Prostate gland (tissue), 2 donors: ENCODE data around the gene SMYD3. TPM values are rescaled to one million over a fixed set of nuclear protein-coding genes. Genes with fewer than 3 reads are reported as not detected.

ENCODE experiments used
- DNase-seq: peaks from one replicate; pipeline ENCODE4 v3.0.0-alpha.2; 2019; ENCODE audit warnings: low spot score
- H3K27ac ChIP-seq, 2 donors: fragments of 200-600 bp; sonication (generic); 2 replicates each; pipeline ENCODE4 v1.5.1; 2017 to 2019
- H3K27me3 ChIP-seq: fragments of 200-600 bp; sonication (generic); replicated peaks from 2 replicates; pipeline ENCODE4 v1.5.1; 2019; ENCODE audit not compliant: insufficient read depth
- H3K36me3 ChIP-seq, 2 donors: fragments of 200-600 bp; sonication (generic); 1 replicate in 1 of 2; 2 replicates in 1 of 2; pipeline versions ENCODE4 v1.5.1 to v1.8.1; 2017 to 2019
- H3K4me1 ChIP-seq: fragments of 200-600 bp; sonication (generic); replicated peaks from 2 replicates; pipeline ENCODE4 v1.5.1; 2019
- H3K4me3 ChIP-seq, 2 donors: fragments of 200-600 bp; sonication (generic); 2 replicates each; pipeline ENCODE4 v1.5.1; 2017 to 2019
- H3K9me3 ChIP-seq: fragments of 200-600 bp; sonication (generic); 2 replicates; pipeline ENCODE4 v1.5.1; 2017
- POLR2A ChIP-seq: fragments of 450-650 bp; IDR thresholded peaks from one replicate; pipeline ENCODE4 v1.6.1; 2016; ENCODE audit warnings: antibody characterized with exemption, mild to moderate bottlenecking
- POLR2AphosphoS5 ChIP-seq: sonication (generic); formaldehyde crosslinking; IDR thresholded peaks from one replicate; pipeline ENCODE4 v1.6.1; 2017; ENCODE audit warnings: antibody characterized with exemption
- WGBS: methylation state at CpG from one replicate; pipeline ENCODE4 v1.1.5; 2018; 5-methylcytosine and 5-hydroxymethylcytosine counted together
- intact Hi-C: fragments of 100-400 bp; cut with DNase I; formaldehyde crosslinking; loops from one replicate; pipeline ENCODE4 v1.14.2; 2022
- total RNA-seq, 2 donors: library from RNA; depleted of rRNA; stranded (reverse); fragments of >200 nt; gene quantifications; one replicate each; pipeline ENCODE4 v1.1.0, GENCODE V29; 2016
- TF ChIP-seq, protein P1 (sequence below), 4 experiments: fragments of 200-600 bp in 2 of 4; fragments of 450-650 bp in 2 of 4; sonication (generic) in 2 of 4; IDR thresholded peaks; 1 replicate in 3 of 4; 2 replicates in 1 of 4; pipeline ENCODE4 v1.5.1; 2016 to 2019; ENCODE audit warnings: antibody characterized with exemption in 4 of 4, mild to moderate bottlenecking in 2 of 4, moderate library complexity in 2 of 4

Gene SMYD3
- total RNA-seq, 2 donors from 2014 or later: 19.8 to 23.9 TPM

DNA sequence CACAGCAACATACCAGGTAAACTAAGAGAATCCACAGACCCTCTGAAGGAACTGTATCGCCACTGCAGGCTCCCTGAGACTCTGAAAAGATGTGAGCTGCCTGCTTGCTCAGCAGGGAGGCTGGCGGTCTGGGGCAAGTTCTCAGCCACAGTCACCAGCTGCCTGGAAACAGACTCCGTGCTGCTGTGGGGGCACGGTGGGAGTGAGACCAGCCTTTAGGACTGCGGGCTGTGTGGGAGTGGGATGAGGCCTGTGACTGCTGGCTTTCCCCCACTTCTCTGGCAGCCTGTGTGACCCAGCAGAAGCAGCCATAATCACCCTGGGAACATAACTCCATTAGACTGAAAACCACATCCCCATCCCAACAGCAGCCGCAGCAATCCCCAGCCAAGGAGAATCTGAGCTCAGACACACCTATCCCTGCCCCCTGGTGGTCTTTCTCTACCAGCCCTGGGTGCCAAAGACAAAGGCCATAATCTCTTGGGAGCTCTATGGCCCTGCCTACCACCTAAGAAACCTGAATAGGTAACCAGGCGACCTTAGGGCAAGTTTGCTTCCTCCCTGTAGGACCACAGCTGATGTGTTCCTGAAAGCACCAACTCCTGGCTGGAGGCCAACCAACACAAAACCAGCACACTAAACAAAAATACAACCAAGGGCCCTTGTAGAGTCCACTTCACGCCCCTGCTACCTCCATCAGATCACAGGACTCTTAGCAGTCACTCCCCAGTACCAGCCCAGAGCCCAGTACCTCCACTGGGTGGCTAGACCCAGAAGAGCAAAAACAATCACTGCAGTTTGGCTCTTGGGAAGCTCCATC, 151.5 kb downstream of the SMYD3 start:
- no peaks in the 10 kb centered on the region for H3K36me3 ChIP-seq
- TF ChIP-seq POLR2A (no peak), POLR2AphosphoS5 (no peak)
- TF ChIP-seq, protein P1, sequence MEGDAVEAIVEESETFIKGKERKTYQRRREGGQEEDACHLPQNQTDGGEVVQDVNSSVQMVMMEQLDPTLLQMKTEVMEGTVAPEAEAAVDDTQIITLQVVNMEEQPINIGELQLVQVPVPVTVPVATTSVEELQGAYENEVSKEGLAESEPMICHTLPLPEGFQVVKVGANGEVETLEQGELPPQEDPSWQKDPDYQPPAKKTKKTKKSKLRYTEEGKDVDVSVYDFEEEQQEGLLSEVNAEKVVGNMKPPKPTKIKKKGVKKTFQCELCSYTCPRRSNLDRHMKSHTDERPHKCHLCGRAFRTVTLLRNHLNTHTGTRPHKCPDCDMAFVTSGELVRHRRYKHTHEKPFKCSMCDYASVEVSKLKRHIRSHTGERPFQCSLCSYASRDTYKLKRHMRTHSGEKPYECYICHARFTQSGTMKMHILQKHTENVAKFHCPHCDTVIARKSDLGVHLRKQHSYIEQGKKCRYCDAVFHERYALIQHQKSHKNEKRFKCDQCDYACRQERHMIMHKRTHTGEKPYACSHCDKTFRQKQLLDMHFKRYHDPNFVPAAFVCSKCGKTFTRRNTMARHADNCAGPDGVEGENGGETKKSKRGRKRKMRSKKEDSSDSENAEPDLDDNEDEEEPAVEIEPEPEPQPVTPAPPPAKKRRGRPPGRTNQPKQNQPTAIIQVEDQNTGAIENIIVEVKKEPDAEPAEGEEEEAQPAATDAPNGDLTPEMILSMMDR (IDR thresholded peaks at IDR 0.05): no peak
- no peak overlapping the region for H3K4me3 ChIP-seq
- WGBS: 91% methylated on average over 8 of the region's 8 CpGs
- no peaks in the 10 kb centered on the region for H3K9me3 ChIP-seq
- no peak overlapping the region for H3K27ac ChIP-seq
- no peaks in the 10 kb centered on the region for H3K4me1 ChIP-seq
- H3K27me3 ChIP-seq: no peaks in the 10 kb centered on the region
- intact Hi-C loops: no loop called here
- no peak for DNase-seq

DNA sequence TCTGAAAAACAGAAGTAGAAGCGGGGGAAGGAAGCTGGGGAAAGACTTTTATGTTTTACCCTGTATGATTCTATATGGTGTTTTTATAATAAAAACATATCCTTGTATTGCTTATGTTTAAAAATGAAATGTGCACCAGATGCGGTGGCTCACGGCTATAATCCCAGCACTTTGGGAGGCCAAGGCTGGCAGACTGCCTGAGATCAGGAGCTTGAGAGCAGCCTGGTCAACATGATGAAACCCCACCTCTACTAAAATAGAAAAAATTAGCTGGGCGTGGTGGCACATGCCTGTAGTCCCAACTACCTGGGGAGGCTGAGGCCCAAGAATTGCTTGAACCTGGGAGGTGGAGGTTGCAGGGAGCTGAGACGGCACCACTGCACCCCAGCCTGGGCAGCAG, 155.4 kb downstream of the SMYD3 start:
- DNase-seq: no peak
- TF ChIP-seq POLR2AphosphoS5 (no peak), POLR2A (no peak)
- TF ChIP-seq, protein P1 (IDR thresholded peaks at IDR 0.05): no peak
- Histone ChIP-seq H3K27ac (no peak overlapping the region), H3K4me1 (no peaks in the 10 kb centered on the region), H3K27me3 (no peaks in the 10 kb centered on the region), H3K9me3 (no peaks in the 10 kb centered on the region), H3K4me3 (no peak overlapping the region), H3K36me3 (no peaks in the 10 kb centered on the region)
- 88% methylated on average over 5 of the region's 5 CpGs for WGBS
- intact Hi-C loops: no loop called here

DNA sequence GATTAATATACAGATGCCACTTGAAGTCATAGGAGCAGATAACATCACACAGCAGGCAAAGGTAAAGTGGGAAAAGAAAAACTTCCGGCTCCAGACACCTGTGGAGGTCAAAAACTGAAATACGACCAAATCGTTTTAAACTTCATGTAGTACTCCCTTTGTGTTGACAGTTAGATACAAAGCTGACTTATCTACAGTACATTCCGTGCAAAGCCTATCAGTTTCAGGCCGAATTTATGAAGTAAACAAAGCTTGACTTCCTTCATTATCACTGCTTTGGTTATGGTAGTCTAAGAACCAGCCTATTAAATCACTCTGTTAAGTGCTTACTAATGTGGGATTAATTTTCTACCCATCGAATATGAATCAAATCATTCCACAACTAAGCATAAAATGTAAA, 156.3 kb downstream of the SMYD3 start:
- H3K36me3 ChIP-seq: no peaks in the 10 kb centered on the region
- 57% methylated on average over 6 of the region's 6 CpGs for WGBS
- intact Hi-C loops: no loop called here
- DNase-seq: no peak
- H3K27ac ChIP-seq: no peak overlapping the region
- no peak overlapping the region for H3K4me3 ChIP-seq
- no peaks in the 10 kb centered on the region for H3K9me3 ChIP-seq
- no peaks in the 10 kb centered on the region for H3K27me3 ChIP-seq
- no peak for TF ChIP-seq POLR2AphosphoS5
- no peak for TF ChIP-seq POLR2A
- TF ChIP-seq, protein P1 (IDR thresholded peaks at IDR 0.05): no peak
- H3K4me1 ChIP-seq: no peaks in the 10 kb centered on the region

DNA sequence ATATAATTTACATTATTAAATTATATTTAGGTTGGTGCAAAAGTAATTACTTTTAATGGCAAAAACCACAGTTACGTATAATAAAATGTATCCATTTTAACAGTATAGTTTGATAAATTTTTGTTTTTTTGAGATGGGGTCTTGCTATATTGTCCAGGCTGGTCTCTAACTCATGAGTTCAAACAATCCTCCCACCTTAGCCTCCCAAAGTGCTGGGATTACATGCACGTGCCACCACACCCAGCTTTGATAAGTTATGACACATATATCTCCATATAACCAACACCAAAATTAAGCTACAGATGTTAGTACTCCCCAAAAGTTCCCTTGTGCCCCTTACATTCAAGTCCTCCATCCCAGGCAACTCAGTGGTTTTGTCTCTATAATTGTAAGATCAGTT, 163.1 kb downstream of the SMYD3 start:
- no peak for DNase-seq
- no peak for TF ChIP-seq POLR2AphosphoS5
- TF ChIP-seq, protein P1 (IDR thresholded peaks at IDR 0.05): no peak
- TF ChIP-seq POLR2A: no peak
- 98% methylated on average over 2 of the region's 2 CpGs for WGBS
- Histone ChIP-seq H3K4me3 (no peak overlapping the region), H3K27ac (no peak overlapping the region), H3K9me3 (no peaks in the 10 kb centered on the region), H3K4me1 (no peaks in the 10 kb centered on the region), H3K36me3 (no peaks in the 10 kb centered on the region), H3K27me3 (no peaks in the 10 kb centered on the region)
- intact Hi-C loops: no loop called here

DNA sequence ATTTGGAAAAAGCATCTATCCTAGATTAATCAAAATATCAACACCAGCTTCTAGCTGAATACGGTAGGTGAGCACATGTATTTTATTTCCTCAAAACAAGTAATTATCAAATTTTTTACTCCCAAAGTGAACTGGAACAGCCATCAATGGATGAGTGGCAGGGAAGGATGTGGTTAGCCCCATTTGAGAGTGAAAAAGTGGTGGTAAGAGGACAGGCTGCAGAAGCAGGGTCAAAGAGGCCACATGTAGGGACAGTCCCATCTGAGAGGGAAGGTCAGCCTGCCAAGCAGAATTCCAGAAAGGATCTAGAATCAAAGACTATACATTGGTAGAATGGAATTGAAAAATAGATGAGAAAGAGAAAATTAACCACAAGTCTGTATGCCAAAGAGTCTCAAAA, 163.8 kb downstream of the SMYD3 start:
- no peak overlapping the region for H3K4me3 ChIP-seq
- DNase-seq: no peak
- H3K36me3 ChIP-seq: no peaks in the 10 kb centered on the region
- intact Hi-C loops: no loop called here
- H3K4me1 ChIP-seq: no peaks in the 10 kb centered on the region
- TF ChIP-seq POLR2A (no peak), POLR2AphosphoS5 (no peak)
- TF ChIP-seq, protein P1 (IDR thresholded peaks at IDR 0.05): no peak
- WGBS: 100% methylated on average over 1 of the region's 1 CpG
- no peaks in the 10 kb centered on the region for H3K9me3 ChIP-seq
- no peaks in the 10 kb centered on the region for H3K27me3 ChIP-seq
- H3K27ac ChIP-seq: no peak overlapping the region
